HL-60 (cell line): Measurements from ENCODE around the gene ZNF747.

Source experiments
- CTCF ChIP-seq: IDR thresholded peaks from one replicate; pipeline ENCODE4 v1.5.1; 2011; ENCODE audit warnings: low read length, control low read depth, inconsistent platforms; ENCODE audit not compliant: insufficient read depth
- POLR2AphosphoS5 ChIP-seq: IDR thresholded peaks from 2 replicates; pipeline ENCODE4 v1.6.1; 2012; ENCODE audit warnings: low read depth
- REST ChIP-seq: IDR thresholded peaks from 2 replicates; pipeline ENCODE4 v1.6.1; 2012; ENCODE audit warnings: low read depth; ENCODE audit not compliant: insufficient replicate concordance

- TF ChIP-seq CTCF: no peak
- no peak for TF ChIP-seq REST
- no peak for TF ChIP-seq POLR2AphosphoS5
Measured at GRCh38 chr16:30511509-30511908, 23.1 kb downstream of the ZNF747 start.
